Smooth muscle cell (in vitro differentiated cells): ENCODE results near the gene GAN. TPM values are rescaled to one million over a fixed set of nuclear protein-coding genes. Genes with fewer than 3 reads are reported as not detected.
"Not testable (repeated sequence)": the region's sequence is repeated elsewhere in the genome, so short reads cannot be mapped to it uniquely, and the experiment has no call there.

Experiments used
- DNase-seq: peaks from one replicate; lab custom pipeline; 2025; ENCODE audit not compliant: unreplicated experiment; lab: John Stamatoyannopoulos, UW
- H2AFZ ChIP-seq: fragments of 200-600 bp; sonication (generic); 2 replicates; pipeline ENCODE4 v1.6.0; 2016; ENCODE audit warnings: antibody characterized with exemption, low read depth, mild to moderate bottlenecking
- H3F3A ChIP-seq: fragments of 200-600 bp; sonication (generic); 2 replicates; pipeline ENCODE4 v1.6.0; 2017; ENCODE audit warnings: antibody characterized with exemption, low read depth
- H3K27ac ChIP-seq: fragments of 200-600 bp; sonication (generic); 2 replicates; pipeline ENCODE4 v1.5.1; 2016; ENCODE audit warnings: low read depth, mild to moderate bottlenecking
- H3K27me3 ChIP-seq: fragments of 200-600 bp; sonication (generic); 2 replicates; pipeline ENCODE4 v1.6.1; 2016; ENCODE audit warnings: low read depth, mild to moderate bottlenecking
- H3K36me3 ChIP-seq: fragments of 200-600 bp; sonication (generic); 2 replicates; pipeline ENCODE4 v1.5.1; 2016; ENCODE audit warnings: low read depth
- H3K4me1 ChIP-seq: fragments of 200-600 bp; sonication (generic); 2 replicates; pipeline ENCODE4 v1.5.1; 2016; ENCODE audit warnings: low read depth
- H3K4me2 ChIP-seq: fragments of 200-600 bp; sonication (generic); 2 replicates; pipeline ENCODE4 v1.6.0; 2016; ENCODE audit warnings: mild to moderate bottlenecking
- H3K4me3 ChIP-seq: fragments of 200-600 bp; sonication (generic); 2 replicates; pipeline ENCODE4 v1.5.1; 2016; ENCODE audit warnings: mild to moderate bottlenecking
- H3K79me2 ChIP-seq: fragments of 200-600 bp; sonication (generic); 2 replicates; pipeline ENCODE4 v1.6.0; 2016; ENCODE audit warnings: low read depth, mild to moderate bottlenecking
- H3K9ac ChIP-seq: fragments of 200-600 bp; sonication (generic); 2 replicates; pipeline ENCODE4 v1.6.0; 2016; ENCODE audit warnings: low read depth
- H3K9me3 ChIP-seq: fragments of 200-600 bp; sonication (generic); replicated peaks from 2 replicates; pipeline ENCODE4 v1.5.1; 2016; ENCODE audit warnings: low read depth
- H4K20me1 ChIP-seq: fragments of 200-600 bp; sonication (generic); 2 replicates; pipeline ENCODE4 v1.6.0; 2016; ENCODE audit warnings: low read depth
- CTCF ChIP-seq: fragments of 200-600 bp; sonication (generic); IDR thresholded peaks from 2 replicates; pipeline ENCODE4 v1.5.1; 2017; ENCODE audit warnings: borderline replicate concordance, mild to moderate bottlenecking, antibody characterized with exemption; ENCODE audit not compliant: insufficient read depth, poor library complexity, severe bottlenecking
- WGBS: methylation state at CpG from one replicate; pipeline ENCODE4 v1.1.7; 2016; ENCODE audit warnings: low lambda C conversion rate; 5-methylcytosine and 5-hydroxymethylcytosine counted together
- polyA plus RNA-seq: library from polyadenylated mRNA; unstranded; fragments of >200 nt; fragmentation: Nextera tagmentation; extraction: Ambion mirVana; gene quantifications from 2 replicates; pipeline ENCODE4 v1.2.1, GENCODE V29; 2016
- total RNA-seq: library from RNA; depleted of rRNA; stranded (reverse); fragments of >200 nt; gene quantifications from 2 replicates; pipeline ENCODE4 v1.2.3, GENCODE V29; 2014

The GAN gene
- total and polyA plus RNA-seq, 2 experiments from 2014 or later, result 1.2 to 14.6 TPM

- DNase-seq, result no peak
- no peak for TF ChIP-seq CTCF
- Histone ChIP-seq H3K9ac (no peak overlapping the region), H3K27me3 (no peaks in the 10 kb centered on the region), H3K9me3 (no peaks in the 10 kb centered on the region), H3K4me3 (no peak overlapping the region), H3K36me3 (no peaks in the 10 kb centered on the region), H3K79me2 (no peaks in the 10 kb centered on the region), H3K4me1 (peaks cover 3% of the 10 kb centered on the region), H3K4me2 (peak overlapping the region; percentile 84), H2AFZ (peak overlapping the region; percentile 49), H4K20me1 (no peaks in the 10 kb centered on the region), H3K27ac (no peak overlapping the region), H3F3A (no peaks in the 10 kb centered on the region)
- WGBS, result 20% methylated on average over 5 of the region's 5 CpGs
Observed at GRCh38 chr16:81403208-81403600, 88.4 kb downstream of the GAN start.

GRCh38 chr16:81403601-81404391, 89.0 kb downstream of the GAN start:
- Histone ChIP-seq H3K4me2 (peak overlapping the region; percentile 84), H3K36me3 (no peaks in the 10 kb centered on the region), H3K4me3 (peak overlapping the region; percentile 37), H3K4me1 (peaks cover 3% of the 10 kb centered on the region), H3K9ac (no peak overlapping the region), H3K27me3 (no peaks in the 10 kb centered on the region), H3F3A (no peaks in the 10 kb centered on the region), H3K9me3 (no peaks in the 10 kb centered on the region), H3K79me2 (no peaks in the 10 kb centered on the region), H4K20me1 (no peaks in the 10 kb centered on the region), H3K27ac (no peak overlapping the region), H2AFZ (peak overlapping the region; percentile 49)
- TF ChIP-seq CTCF, result peak; percentile 91
- WGBS, result 35% methylated on average over 36 of the region's 37 CpGs
- peak; percentile 65 for DNase-seq

DNA sequence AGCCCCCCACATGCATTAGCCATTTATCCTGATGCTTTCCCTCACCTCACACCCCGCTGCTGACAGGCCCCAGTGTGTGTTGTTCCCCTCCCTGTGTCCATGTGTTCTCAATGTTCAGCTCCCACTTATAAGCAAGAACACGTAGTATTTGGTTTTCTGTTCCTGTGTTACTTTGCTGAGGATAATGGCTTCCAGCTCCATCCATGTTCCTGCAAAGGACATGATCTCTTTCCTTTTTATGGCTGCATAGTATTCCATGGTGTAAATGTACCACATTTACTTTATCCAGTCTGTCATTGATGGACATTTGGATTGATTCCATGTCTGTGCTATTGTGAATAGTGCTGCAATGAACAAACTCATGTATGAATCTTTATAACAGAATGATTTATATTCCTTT, 90.2 kb downstream of the GAN start:
- not testable (repeated sequence) for H3K4me1 ChIP-seq, H3K79me2 ChIP-seq, H3K9me3 ChIP-seq, H3K4me3 ChIP-seq, DNase-seq, H3K36me3 ChIP-seq, H2AFZ ChIP-seq, H3F3A ChIP-seq, H3K27me3 ChIP-seq, H4K20me1 ChIP-seq, H3K4me2 ChIP-seq
- Histone ChIP-seq H3K9ac (peak overlapping the region; percentile 59), H3K27ac (peak overlapping the region; percentile 88)
- 95% methylated on average over 2 of the region's 2 CpGs for WGBS

DNA sequence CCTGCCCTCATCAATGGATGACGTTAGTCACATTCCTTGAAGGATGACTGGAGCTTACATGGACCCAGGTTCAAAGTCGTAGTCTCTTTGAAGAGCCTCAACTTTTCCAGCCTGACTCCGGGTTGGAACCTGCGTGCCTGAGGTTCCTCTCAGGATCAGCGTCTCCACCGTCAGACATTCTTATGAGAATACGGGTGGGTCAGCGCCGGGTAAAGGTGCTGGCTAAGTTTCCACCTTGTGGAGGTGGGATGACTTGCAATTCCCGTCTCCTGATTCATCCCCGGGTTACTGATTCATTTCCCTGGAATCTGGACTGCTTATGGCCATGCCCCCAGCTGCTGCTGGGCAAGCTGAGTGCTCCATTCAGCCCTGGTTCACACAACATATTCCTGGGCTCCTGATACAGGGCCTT, 90.9 kb downstream of the GAN start:
- Histone ChIP-seq H3K4me1 (peaks cover 3% of the 10 kb centered on the region), H2AFZ (no peak overlapping the region), H3K4me3 (no peak overlapping the region), H3K4me2 (peak overlapping the region; percentile 50), H3K9ac (peak overlapping the region; percentile 59), H3K9me3 (no peaks in the 10 kb centered on the region), H3K27ac (peak overlapping the region; percentile 88), H4K20me1 (no peaks in the 10 kb centered on the region), H3K79me2 (no peaks in the 10 kb centered on the region), H3F3A (no peaks in the 10 kb centered on the region), H3K27me3 (no peaks in the 10 kb centered on the region), H3K36me3 (no peaks in the 10 kb centered on the region)
- no peak for DNase-seq
- TF ChIP-seq CTCF, result peak; percentile 7
- 14% methylated on average over 11 of the region's 11 CpGs for WGBS
